HG02970 (cell line): ENCODE measurements around the gene SELPLG.
"Not testable (repeated sequence)": the region's sequence is repeated elsewhere in the genome, so short reads cannot be mapped to it uniquely, and the experiment has no call there.

Source experiments
- ATAC-seq: cut with Tn5 transposase; IDR thresholded peaks from one replicate; pipeline ENCODE4 v1.9.1; 2021; ENCODE audit warnings: mild to moderate bottlenecking, moderate library complexity, moderate number of reproducible peaks; ENCODE audit not compliant: unreplicated experiment, low FRiP score

The SELPLG gene

GRCh38 chr12:108577458-108577857 is 56.2 kb downstream of the SELPLG start:
- ATAC-seq, result no peak

DNA sequence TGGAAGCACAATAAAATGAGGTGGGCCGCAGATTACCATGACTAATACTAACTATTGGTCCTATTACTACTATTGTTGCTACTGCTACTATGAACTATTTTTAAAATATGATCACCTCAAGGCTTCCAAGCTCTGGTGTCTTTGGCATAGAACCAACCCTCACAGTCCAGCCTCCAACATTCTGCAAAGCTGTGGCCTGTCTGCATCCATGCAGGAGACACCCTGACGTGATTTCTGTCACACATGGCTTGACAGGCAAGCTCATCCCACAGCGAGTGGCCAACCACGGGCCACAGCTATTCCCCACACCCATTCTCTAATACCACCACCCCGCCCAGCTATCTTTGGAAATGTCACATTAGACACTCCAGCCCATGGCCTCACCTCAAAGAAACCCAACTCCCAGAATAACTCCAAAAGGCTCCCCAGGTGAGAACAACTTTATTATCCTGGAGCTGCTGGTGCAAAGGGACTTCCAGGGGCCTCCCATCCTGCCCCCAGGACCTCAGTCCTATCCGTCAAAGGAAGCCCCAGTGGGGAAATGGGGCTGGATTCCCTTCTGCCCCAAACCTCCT is 56.9 kb downstream of the SELPLG start:
- no peak for ATAC-seq

DNA sequence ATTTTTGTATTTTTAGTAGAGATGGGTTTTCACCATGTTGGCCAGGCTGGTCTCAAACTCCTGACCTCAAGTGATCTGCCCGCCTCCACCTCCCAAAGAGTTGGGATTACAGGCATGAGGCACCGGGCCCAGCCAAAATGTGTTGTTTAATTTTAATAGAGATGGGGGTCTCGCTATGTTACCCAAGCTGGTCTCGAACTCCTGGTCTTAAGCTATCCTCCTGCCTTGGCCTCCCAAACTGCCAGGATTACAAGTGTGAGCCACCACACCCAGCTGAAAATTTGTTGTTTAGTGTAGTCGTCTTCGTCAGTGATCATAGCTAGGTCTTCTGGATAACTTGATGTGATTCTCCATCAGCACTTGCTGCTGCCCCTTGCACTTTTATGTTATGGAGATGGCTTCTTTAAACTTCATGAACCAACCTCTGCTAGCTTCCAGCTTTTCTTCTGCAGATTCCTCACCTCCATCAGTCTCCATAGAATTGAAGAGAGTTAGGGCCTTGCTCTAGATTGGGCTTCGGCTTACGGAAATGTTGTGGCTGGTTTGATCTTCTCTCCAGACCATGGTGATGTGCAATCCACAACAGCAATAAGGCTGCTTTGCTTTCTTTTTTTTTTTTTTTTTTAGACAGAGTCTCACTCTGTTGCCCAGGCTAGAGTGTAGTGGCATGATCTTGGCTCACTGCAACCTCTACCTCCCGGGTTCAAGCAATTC is 58.3 kb downstream of the SELPLG start:
- no peak for ATAC-seq

DNA sequence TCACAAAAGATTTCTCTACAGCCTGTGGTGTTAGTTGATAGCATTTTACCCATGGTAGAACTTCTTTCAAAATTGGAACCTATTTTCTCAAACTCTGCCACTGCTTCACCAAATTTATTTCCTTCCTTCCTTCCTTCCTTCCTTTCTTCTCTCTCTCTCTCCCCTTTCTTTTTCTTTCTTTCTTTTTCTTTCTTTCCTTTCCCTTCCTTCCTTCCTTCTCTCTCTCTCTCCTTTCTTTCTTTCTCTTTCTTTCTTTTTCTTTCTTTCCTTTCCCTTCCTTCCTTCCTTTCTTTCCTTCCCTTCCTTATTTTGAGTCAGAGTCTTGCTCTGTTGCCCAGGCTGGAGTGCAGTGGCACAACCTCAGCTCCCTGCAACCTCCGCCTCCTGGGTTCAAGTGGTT is 59.4 kb downstream of the SELPLG start:
- ATAC-seq, result not testable (repeated sequence)

DNA sequence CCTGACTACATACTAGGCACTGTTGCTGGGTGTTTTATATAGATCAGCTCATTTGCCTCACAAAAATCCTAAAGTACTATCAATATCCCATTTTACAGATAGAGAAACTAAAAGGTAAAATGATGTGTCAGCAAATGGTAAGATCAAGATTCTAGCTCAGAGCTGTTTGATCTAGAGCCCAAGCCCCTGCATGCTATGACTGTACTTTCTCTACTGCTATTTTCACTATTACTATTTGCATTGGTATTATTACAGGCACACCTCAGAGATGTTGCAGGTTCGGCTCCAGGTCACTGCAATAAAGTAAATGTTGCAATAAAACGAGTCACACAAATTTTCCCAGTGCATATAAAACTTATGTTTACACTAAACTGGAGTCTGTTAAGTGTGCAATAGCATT is 60.4 kb downstream of the SELPLG start:
- no peak for ATAC-seq

DNA sequence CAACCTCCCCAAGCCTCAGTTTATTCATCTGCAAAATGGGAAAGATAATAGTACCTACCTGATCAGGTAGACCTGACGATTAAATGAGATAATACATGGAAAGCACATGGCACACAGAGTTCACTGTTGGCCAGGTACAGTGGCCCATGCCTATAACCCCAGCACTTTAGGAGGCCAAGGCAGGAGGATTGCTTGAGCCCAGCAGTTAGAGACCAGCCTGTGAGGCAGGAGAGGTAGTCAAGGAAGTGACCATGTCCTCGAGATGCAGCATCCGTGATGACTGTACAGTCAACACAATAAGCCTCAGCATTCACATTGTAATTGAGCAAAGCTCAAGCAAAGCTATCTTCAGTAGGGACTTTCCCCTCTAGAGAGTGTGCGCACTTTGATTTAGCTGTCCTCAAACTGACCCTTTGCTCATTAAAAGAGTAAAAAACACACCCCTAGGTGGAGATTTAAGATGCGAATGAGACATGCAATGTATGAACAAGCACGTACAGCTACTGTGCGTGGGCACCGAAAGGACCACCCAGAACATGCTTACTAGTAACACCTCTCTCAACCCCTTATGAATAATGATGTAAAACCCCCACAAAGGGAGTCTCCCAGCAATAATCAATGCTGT is 61.4 kb downstream of the SELPLG start:
- ATAC-seq, result no peak
